GM23338 (cell line): ENCODE measurements around the gene MKKS. TPM values are rescaled to one million over a fixed set of nuclear protein-coding genes. Genes with fewer than 3 reads are reported as not detected.

Experiments
- ATAC-seq: fragments of 200-7000 bp; cut with Tn5 transposase; 3 replicates; pipeline ENCODE4 v1.9.1; 2020
- DNase-seq: peaks from one replicate; pipeline ENCODE4 v3.0.0-alpha.2; 2015; ENCODE audit warnings: low spot score
- H2AFZ ChIP-seq: fragments of 200-600 bp; sonication (generic); 2 replicates; pipeline ENCODE4 v1.8.0; 2016; ENCODE audit warnings: antibody characterized with exemption, mild to moderate bottlenecking, moderate library complexity
- H3F3A ChIP-seq: fragments of 200-600 bp; sonication (generic); replicated peaks from 2 replicates; pipeline ENCODE4 v1.8.0; 2017; ENCODE audit warnings: antibody characterized with exemption, mixed run types, low read depth
- H3K27ac ChIP-seq: fragments of 200-600 bp; sonication (generic); 2 replicates; pipeline ENCODE4 v1.6.1; 2016; ENCODE audit warnings: low read depth
- H3K27me3 ChIP-seq: fragments of 200-600 bp; sonication (generic); 2 replicates; pipeline ENCODE4 v1.8.0; 2016; ENCODE audit warnings: mild to moderate bottlenecking, mixed run types, moderate library complexity; ENCODE audit not compliant: insufficient read depth
- H3K36me3 ChIP-seq: fragments of 200-600 bp; sonication (generic); 2 replicates; pipeline ENCODE4 v1.8.0; 2016; ENCODE audit warnings: mild to moderate bottlenecking; ENCODE audit not compliant: insufficient read depth
- H3K4me1 ChIP-seq: fragments of 200-600 bp; sonication (generic); 2 replicates; pipeline ENCODE4 v1.8.0; 2016; ENCODE audit warnings: mild to moderate bottlenecking, moderate library complexity; ENCODE audit not compliant: insufficient read depth
- H3K4me2 ChIP-seq: fragments of 200-600 bp; sonication (generic); 2 replicates; pipeline ENCODE4 v1.7.1; 2017; ENCODE audit warnings: mixed run types
- H3K4me3 ChIP-seq: fragments of 200-600 bp; sonication (generic); 2 replicates; pipeline ENCODE4 v1.6.1; 2016; ENCODE audit warnings: mixed run types
- H3K79me2 ChIP-seq: fragments of 200-600 bp; sonication (generic); replicated peaks from 2 replicates; pipeline ENCODE4 v1.8.0; 2017; ENCODE audit warnings: mild to moderate bottlenecking; ENCODE audit not compliant: insufficient read depth
- H3K9me2 ChIP-seq: fragments of 200-600 bp; sonication (generic); 2 replicates; pipeline ENCODE4 v1.8.0; 2017; ENCODE audit not compliant: insufficient read depth
- H4K20me1 ChIP-seq: fragments of 200-600 bp; sonication (generic); replicated peaks from 2 replicates; pipeline ENCODE4 v1.8.0; 2017; ENCODE audit warnings: mild to moderate bottlenecking; ENCODE audit not compliant: insufficient read depth
- H3K27ac Mint-ChIP-seq: 2 replicates; pipeline ENCODE4 v1.8.0; 2020; ENCODE audit warnings: inconsistent platforms, mild to moderate bottlenecking, moderate library complexity, mixed read lengths
- H3K27me3 Mint-ChIP-seq: 3 replicates; pipeline ENCODE4 v1.8.0; 2022; ENCODE audit warnings: low read depth, mild to moderate bottlenecking, moderate library complexity, mixed read lengths, inconsistent platforms; ENCODE audit not compliant: insufficient read depth, poor library complexity
- H3K36me3 Mint-ChIP-seq: 3 replicates; pipeline ENCODE4 v1.8.0; 2021; ENCODE audit warnings: low read depth, mild to moderate bottlenecking, inconsistent platforms, moderate library complexity, mixed read lengths
- H3K4me1 Mint-ChIP-seq: 3 replicates; pipeline ENCODE4 v1.8.0; 2020; ENCODE audit warnings: mild to moderate bottlenecking, inconsistent platforms, mixed read lengths
- H3K4me3 Mint-ChIP-seq: 3 replicates; pipeline ENCODE4 v1.8.0; 2021; ENCODE audit warnings: moderate library complexity, mild to moderate bottlenecking, inconsistent platforms, mixed read lengths
- H3K9me3 Mint-ChIP-seq: 3 replicates; pipeline ENCODE4 v1.8.0; 2020; ENCODE audit warnings: moderate library complexity, mild to moderate bottlenecking, inconsistent platforms, mixed read lengths
- CREB1 ChIP-seq: fragments of 250-450 bp; sonication (Bioruptor Pico); IDR thresholded peaks from 2 replicates; pipeline ENCODE4 v1.5.0; 2020; ENCODE audit warnings: low read depth, mild to moderate bottlenecking, moderate library complexity
- EZH2 ChIP-seq: fragments of 200-600 bp; sonication (generic); IDR thresholded peaks from one replicate; pipeline ENCODE4 v1.8.0; 2017; ENCODE audit warnings: antibody characterized with exemption, mild to moderate bottlenecking, low read depth; ENCODE audit not compliant: unreplicated experiment
- EZH2phosphoT487 ChIP-seq: fragments of 200-600 bp; sonication (generic); IDR thresholded peaks from one replicate; pipeline ENCODE4 v1.8.1; 2018; ENCODE audit warnings: antibody characterized with exemption; ENCODE audit not compliant: unreplicated experiment
- POLR2AphosphoS5 ChIP-seq: IDR thresholded peaks from 2 replicates; pipeline ENCODE4 v1.6.1; 2016; ENCODE audit warnings: antibody characterized with exemption, low read depth
- STAT1 ChIP-seq: IDR thresholded peaks from one replicate; pipeline ENCODE4 v1.6.1; 2016; ENCODE audit warnings: antibody characterized with exemption; ENCODE audit not compliant: unreplicated experiment
- ZNF114 ChIP-seq: fragments of 250-450 bp; sonication (Bioruptor Pico); IDR thresholded peaks from 2 replicates; pipeline ENCODE4 v1.5.0; 2020; ENCODE audit warnings: mild to moderate bottlenecking, moderate library complexity
- ZNF331 ChIP-seq: fragments of 250-450 bp; sonication (Bioruptor Pico); IDR thresholded peaks from 2 replicates; pipeline ENCODE4 v1.5.0; 2020; ENCODE audit warnings: low read depth, mild to moderate bottlenecking, moderate library complexity
- polyA plus RNA-seq: library from polyadenylated mRNA; unstranded; fragments of >200 nt; fragmentation: Nextera tagmentation; extraction: Ambion mirVana; gene quantifications from 2 replicates; pipeline ENCODE4 v1.2.1, GENCODE V29; 2016
- total RNA-seq: library from RNA; depleted of rRNA; stranded (reverse); fragments of >200 nt; shearing (Covaris generic); gene quantifications from 2 replicates; pipeline ENCODE4 v1.2.3, GENCODE V29; 2014
- TF ChIP-seq, protein P1 (sequence below): fragments of 250-450 bp; sonication (Bioruptor Pico); IDR thresholded peaks from 2 replicates; pipeline ENCODE4 v1.5.0; 2020; ENCODE audit warnings: mild to moderate bottlenecking, moderate library complexity
- TF ChIP-seq, protein P2 (sequence below): IDR thresholded peaks from one replicate; pipeline ENCODE4 v1.6.1; 2018; ENCODE audit warnings: antibody characterized with exemption; ENCODE audit not compliant: unreplicated experiment
- TF ChIP-seq, protein P3 (sequence below): IDR thresholded peaks from 2 replicates; pipeline ENCODE4 v1.6.1; 2016; ENCODE audit warnings: antibody characterized with exemption

MKKS gene
- total and polyA plus RNA-seq, 2 experiments from 2014 or later = 13.4 to 16.7 TPM

DNA sequence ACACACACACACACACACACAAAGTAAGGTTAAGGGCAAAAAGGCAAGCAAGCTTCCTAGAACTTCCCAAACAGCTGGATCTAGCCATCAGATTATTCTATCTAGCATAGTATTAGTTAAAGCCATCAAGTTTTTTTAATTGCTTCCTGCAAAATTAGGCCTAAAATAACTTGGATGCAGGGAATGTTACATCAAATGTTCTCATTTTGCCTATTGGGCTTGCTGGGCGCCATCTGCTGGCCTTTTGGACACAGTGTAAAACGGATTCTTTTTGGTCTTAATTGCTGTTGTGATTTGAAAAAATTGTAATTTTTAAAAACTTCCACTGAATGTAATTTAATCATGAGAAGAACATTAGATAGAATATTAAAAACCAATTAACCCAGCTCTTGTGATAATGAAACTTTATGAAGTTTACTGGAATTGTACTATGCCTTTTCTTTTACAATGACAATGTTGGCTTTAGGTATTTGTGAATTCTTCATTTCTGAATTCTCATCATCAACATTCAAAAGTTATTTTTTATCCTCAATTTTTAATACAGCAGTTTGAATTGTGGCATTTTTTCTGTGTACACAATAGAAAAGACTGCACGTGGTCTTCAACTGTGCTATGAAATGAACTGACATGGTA is 6.8 kb downstream of the MKKS start (continued):
- TF ChIP-seq, protein P1, sequence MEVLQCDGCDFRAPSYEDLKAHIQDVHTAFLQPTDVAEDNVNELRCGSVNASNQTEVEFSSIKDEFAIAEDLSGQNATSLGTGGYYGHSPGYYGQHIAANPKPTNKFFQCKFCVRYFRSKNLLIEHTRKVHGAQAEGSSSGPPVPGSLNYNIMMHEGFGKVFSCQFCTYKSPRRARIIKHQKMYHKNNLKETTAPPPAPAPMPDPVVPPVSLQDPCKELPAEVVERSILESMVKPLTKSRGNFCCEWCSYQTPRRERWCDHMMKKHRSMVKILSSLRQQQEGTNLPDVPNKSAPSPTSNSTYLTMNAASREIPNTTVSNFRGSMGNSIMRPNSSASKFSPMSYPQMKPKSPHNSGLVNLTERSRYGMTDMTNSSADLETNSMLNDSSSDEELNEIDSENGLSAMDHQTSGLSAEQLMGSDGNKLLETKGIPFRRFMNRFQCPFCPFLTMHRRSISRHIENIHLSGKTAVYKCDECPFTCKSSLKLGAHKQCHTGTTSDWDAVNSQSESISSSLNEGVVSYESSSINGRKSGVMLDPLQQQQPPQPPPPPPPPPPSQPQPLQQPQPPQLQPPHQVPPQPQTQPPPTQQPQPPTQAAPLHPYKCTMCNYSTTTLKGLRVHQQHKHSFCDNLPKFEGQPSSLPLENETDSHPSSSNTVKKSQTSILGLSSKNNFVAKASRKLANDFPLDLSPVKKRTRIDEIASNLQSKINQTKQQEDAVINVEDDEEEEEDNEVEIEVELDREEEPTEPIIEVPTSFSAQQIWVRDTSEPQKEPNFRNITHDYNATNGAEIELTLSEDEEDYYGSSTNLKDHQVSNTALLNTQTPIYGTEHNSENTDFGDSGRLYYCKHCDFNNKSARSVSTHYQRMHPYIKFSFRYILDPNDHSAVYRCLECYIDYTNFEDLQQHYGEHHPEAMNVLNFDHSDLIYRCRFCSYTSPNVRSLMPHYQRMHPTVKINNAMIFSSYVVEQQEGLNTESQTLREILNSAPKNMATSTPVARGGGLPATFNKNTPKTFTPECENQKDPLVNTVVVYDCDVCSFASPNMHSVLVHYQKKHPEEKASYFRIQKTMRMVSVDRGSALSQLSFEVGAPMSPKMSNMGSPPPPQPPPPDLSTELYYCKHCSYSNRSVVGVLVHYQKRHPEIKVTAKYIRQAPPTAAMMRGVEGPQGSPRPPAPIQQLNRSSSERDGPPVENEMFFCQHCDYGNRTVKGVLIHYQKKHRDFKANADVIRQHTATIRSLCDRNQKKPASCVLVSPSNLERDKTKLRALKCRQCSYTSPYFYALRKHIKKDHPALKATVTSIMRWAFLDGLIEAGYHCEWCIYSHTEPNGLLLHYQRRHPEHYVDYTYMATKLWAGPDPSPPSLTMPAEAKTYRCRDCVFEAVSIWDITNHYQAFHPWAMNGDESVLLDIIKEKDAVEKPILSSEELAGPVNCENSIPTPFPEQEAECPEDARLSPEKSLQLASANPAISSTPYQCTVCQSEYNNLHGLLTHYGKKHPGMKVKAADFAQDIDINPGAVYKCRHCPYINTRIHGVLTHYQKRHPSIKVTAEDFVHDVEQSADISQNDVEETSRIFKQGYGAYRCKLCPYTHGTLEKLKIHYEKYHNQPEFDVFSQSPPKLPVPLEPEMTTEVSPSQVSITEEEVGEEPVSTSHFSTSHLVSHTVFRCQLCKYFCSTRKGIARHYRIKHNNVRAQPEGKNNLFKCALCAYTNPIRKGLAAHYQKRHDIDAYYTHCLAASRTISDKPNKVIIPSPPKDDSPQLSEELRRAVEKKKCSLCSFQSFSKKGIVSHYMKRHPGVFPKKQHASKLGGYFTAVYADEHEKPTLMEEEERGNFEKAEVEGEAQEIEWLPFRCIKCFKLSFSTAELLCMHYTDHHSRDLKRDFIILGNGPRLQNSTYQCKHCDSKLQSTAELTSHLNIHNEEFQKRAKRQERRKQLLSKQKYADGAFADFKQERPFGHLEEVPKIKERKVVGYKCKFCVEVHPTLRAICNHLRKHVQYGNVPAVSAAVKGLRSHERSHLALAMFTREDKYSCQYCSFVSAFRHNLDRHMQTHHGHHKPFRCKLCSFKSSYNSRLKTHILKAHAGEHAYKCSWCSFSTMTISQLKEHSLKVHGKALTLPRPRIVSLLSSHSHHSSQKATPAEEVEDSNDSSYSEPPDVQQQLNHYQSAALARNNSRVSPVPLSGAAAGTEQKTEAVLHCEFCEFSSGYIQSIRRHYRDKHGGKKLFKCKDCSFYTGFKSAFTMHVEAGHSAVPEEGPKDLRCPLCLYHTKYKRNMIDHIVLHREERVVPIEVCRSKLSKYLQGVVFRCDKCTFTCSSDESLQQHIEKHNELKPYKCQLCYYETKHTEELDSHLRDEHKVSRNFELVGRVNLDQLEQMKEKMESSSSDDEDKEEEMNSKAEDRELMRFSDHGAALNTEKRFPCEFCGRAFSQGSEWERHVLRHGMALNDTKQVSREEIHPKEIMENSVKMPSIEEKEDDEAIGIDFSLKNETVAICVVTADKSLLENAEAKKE (CRISPR knock-in tag) = no peak
- TF ChIP-seq, protein P2, sequence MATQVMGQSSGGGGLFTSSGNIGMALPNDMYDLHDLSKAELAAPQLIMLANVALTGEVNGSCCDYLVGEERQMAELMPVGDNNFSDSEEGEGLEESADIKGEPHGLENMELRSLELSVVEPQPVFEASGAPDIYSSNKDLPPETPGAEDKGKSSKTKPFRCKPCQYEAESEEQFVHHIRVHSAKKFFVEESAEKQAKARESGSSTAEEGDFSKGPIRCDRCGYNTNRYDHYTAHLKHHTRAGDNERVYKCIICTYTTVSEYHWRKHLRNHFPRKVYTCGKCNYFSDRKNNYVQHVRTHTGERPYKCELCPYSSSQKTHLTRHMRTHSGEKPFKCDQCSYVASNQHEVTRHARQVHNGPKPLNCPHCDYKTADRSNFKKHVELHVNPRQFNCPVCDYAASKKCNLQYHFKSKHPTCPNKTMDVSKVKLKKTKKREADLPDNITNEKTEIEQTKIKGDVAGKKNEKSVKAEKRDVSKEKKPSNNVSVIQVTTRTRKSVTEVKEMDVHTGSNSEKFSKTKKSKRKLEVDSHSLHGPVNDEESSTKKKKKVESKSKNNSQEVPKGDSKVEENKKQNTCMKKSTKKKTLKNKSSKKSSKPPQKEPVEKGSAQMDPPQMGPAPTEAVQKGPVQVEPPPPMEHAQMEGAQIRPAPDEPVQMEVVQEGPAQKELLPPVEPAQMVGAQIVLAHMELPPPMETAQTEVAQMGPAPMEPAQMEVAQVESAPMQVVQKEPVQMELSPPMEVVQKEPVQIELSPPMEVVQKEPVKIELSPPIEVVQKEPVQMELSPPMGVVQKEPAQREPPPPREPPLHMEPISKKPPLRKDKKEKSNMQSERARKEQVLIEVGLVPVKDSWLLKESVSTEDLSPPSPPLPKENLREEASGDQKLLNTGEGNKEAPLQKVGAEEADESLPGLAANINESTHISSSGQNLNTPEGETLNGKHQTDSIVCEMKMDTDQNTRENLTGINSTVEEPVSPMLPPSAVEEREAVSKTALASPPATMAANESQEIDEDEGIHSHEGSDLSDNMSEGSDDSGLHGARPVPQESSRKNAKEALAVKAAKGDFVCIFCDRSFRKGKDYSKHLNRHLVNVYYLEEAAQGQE = no peak
- TF ChIP-seq POLR2AphosphoS5 = no peak
- TF ChIP-seq EZH2 = no peak
- no peak for TF ChIP-seq ZNF331

DNA sequence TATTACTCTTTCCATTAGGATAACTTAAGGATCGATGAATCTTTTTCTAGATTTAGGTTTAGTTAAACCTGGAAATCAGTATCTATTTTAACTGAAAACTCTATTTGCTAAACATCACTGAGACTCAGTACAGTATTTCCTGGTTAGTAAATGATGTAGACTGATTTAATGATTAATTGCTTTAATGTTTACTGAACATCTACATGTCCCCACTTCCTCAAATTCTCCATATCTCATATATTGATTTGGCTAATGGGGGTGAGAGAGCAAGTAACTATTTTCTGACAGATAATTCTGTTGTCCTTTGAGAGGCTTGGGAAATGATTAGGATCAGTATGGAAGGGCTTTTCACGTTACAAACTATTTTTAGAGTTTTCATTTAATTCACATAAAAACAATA is 10.3 kb downstream of the MKKS start:
- Histone ChIP-seq H3K9me2 (no peaks in the 10 kb centered on the region), H3K79me2 (peaks cover 74% of the 10 kb centered on the region), H3K4me2 (no peak overlapping the region), H3K36me3 (no peaks in the 10 kb centered on the region), H2AFZ (no peak overlapping the region), H3K27me3 (no peaks in the 10 kb centered on the region), H3K4me3 (no peak overlapping the region), H3F3A (no peaks in the 10 kb centered on the region), H4K20me1 (peaks cover 3% of the 10 kb centered on the region; the same call in 1 of the 2 replicates), H3K27ac (no peak overlapping the region), H3K4me1 (peaks cover 10% of the 10 kb centered on the region)
- Mint-ChIP-seq H3K36me3 (peaks cover 14% of the 10 kb centered on the region), H3K27me3 (no peaks in the 10 kb centered on the region), H3K4me3 (no peak overlapping the region), H3K4me1 (peaks cover 5% of the 10 kb centered on the region; the same call in 2 of the 3 replicates), H3K9me3 (no peaks in the 10 kb centered on the region), H3K27ac (no peak overlapping the region)
- no peak for DNase-seq
- no peak for ATAC-seq
- no peak for TF ChIP-seq EZH2phosphoT487
- no peak for TF ChIP-seq ZNF114
- TF ChIP-seq, protein P2 = no peak
- no peak for TF ChIP-seq STAT1
- TF ChIP-seq, protein P3, sequence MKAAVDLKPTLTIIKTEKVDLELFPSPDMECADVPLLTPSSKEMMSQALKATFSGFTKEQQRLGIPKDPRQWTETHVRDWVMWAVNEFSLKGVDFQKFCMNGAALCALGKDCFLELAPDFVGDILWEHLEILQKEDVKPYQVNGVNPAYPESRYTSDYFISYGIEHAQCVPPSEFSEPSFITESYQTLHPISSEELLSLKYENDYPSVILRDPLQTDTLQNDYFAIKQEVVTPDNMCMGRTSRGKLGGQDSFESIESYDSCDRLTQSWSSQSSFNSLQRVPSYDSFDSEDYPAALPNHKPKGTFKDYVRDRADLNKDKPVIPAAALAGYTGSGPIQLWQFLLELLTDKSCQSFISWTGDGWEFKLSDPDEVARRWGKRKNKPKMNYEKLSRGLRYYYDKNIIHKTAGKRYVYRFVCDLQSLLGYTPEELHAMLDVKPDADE = no peak
- no peak for TF ChIP-seq CREB1
